GM21576 (cell line): ENCODE results near the gene L1CAM.

Source experiments
- ATAC-seq: cut with Tn5 transposase; IDR thresholded peaks from one replicate; pipeline ENCODE4 v1.9.1; 2021; ENCODE audit warnings: mild to moderate bottlenecking, moderate library complexity; ENCODE audit not compliant: unreplicated experiment

Gene L1CAM

DNA sequence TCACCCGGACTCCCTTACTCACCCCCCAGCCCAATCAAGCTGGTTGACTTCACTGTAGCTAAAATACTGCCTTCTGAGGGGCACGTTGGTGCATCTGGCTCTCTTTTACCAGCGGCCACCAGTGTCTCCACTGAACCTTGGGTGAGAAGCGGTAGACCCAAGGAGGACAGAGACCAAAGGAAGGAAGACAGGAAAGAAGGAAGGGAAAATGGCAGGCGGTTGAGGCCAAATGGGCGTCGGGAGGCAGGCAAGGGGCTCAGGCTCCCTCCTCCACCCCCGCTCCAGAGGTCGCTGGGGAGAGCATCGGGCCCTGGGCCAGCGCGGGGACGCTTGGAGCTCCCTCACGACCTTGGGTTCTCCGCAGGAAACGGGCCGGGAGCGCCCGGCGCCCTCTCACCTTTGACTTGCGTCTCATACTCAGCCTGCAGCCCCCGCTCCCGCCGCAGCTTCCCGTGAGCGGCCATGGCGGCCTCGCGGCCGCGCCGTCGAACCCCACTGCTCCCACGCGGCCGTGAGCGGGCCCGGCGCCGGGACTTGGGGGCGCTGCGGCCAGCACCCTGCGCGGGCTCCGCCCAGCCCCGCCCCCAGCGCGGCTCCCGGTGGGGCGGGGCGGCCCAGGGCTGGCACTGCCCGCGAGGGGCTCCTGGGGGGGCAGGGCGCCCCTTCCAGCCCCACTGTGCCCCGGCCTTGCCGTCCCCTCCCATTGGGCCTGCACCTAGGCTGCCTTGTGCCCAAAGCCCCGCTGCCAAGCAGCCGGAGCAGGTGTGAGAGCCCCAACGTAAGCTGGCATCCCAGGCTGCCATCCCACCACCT, 40.0 kb upstream of the L1CAM start, which contains the start of gene ARHGAP4:
Gene ARHGAP4, minus strand, starts transcription at position 526 of the 813 bp plus-strand sequence. Its CDS starts 62 bp downstream, at position 464.
- no peak for ATAC-seq

DNA sequence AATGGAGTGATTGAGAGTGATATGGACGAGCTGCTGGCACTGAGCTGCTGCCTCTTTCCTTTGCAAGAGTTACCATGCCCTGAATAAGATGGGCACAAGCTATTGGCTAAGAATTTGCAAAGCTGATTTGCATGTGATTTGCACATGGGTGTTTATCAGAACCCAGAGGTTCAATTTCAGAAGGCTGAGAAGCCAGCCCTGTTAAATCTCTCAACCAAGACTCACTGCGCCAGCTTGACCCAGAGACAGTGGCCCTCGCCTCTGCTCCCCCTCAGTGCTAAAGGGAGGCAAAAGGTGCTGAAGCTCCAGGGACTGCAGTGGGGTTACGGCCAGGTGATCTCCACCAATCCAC, 39.4 kb upstream of the L1CAM start:
- ATAC-seq: no peak

GRCh38 chrX:153924149-153924861, 38.3 kb upstream of the L1CAM start:
- ATAC-seq: no peak

DNA sequence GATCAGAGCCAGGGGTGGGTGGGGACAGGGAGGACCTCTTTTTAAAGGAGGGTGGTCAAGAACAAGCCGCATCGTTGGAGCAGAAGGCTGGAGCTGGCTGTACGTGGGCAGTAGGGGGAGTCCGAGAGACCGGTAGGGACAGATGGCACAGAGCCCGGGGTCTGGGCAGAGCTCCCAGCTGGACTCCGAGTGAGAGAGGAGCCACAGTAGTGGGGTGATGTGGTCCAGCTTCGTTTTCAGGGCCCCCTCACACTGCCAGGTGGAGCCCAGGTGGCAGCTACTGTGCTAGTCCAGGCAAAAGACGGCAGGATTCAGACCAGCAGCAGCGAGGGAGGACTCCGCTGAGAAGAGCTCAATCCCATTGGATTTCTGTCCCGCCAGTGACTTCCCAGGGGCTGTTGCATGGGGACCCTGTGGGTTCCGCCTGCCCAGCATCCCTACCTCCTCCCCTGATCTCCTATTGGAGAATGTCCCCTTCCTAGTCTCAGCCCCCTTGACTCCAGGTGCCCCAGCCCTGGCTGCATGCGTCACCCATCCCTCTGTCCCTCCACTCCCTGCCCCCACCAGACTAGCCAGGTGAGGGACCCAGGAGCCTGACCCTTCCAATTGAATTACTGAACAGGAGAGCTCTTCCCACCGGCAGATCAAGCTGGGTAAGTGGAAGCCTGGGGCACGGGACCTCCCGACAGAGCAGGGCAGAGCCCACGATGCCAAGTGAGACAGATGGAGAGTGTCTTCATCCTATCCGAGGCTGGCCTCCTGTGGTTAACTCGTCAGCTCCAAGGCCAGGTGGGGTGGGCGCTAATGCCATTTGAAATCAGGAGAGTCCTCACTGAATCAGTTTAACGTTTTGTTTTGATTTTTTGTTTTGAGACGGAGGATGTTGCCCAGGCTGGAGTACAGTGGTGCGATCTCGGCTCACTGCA, 37.2 kb upstream of the L1CAM start:
- ATAC-seq: no peak

DNA sequence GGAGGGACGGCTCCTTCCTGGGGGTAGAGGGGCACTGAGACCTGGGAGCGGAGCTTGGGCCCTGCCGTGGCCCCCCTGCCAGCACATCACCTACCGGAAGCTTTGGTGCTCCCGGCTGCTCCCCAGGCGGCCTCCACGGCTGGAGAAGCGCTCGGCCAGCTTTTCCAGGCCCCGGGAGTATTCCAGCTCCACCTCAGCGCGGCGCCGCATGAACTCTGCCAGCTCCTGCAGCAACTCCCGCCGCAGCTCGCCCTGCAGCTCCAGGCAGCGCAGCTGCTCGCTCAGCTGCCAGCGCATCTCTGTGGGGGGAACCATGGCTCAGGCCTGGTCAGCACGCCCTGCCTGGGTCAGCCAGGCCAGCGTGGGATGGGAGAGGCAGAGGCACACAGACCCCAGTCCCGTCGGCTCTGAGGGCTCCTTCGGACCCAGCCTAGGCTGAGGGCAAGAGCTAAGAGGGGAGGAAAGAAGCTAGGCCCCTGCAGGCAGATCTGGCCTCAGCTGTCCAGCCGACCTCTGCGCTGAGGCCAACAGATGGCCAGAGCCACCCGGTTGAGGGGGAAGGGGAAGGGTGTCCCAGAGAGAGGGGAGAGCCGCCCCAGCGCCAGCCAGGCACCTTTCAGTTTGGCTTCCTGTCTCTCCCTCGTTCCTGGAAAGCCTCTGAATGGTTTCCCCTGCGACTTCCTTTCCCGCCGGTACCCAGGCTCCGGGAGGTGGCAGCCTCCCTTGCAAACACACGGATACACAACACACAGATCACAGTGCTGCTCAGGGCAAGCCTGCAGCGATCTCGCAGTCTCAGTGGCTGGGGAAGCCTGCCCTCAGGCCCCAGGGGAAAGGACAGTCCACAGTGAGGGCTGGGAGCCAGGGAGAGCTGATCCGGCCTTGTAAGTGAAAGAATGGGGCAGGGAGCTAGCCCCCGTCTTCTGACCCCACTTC, 35.8 kb upstream of the L1CAM start:
- ATAC-seq: no peak

- ATAC-seq: no peak
These were observed 35.1 kb upstream of the L1CAM start for GRCh38 chrX:153921070-153921469.

DNA sequence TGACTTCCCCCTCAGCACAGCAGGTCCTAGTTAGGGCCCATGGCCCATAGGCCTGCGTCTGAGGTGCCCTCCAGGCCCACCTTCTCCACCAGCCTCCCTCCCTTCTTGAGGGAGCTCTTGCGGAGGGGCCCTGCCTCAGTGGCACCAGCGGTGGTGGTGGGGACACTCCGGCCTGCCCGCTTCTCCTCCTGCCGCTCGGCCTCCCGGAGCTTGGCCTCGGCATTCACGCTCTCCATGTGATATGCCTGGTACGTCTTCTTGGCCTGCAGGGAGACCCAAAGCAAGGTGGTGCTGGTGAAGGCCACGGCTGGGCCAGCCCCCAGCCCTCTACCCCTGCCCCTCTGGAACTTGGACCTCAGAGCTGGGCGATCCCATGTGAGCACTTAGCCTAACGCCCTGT, 34.6 kb upstream of the L1CAM start:
- no peak for ATAC-seq

GRCh38 chrX:153919281-153919680, 33.3 kb upstream of the L1CAM start:
- ATAC-seq: no peak

DNA sequence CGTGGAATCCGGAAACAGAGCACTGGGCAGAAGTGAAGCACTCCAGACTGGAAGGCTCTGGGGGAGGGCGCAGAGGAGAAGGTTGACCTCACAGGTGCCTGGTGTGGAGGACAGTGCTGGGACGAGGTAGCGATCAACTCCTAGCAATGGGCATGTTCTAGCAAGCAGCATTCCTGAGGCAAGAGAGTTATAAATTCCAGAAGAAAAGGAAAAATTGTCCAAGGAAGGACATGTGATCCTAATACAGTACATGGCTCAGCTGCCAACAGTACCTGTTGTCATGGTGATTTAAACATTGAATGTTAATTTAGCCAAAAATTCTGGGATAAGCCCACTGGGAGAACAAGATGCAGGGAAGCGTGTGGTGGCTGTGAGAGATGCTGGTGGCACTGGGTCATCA, 31.9 kb upstream of the L1CAM start:
- no peak for ATAC-seq

DNA sequence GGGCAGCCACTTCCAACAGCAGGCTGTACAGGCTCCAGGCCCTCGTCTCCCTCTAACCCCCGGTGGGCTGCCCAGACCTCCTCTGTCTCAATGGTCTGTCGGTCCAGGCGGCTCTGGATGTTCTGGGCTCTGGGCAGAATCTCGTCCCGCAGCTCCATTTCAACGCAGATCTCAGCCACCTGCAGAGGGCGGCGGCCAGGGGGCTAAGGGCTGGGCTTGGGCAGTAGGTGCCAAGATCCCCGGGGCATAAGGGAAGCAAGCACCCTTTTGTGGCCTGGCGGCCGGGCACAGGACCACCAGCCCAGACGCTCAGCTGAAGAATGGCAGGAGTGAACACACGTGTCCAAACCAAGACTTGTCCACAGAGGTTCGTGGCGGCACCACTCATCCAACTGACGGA, 27.7 kb upstream of the L1CAM start:
- no peak for ATAC-seq

DNA sequence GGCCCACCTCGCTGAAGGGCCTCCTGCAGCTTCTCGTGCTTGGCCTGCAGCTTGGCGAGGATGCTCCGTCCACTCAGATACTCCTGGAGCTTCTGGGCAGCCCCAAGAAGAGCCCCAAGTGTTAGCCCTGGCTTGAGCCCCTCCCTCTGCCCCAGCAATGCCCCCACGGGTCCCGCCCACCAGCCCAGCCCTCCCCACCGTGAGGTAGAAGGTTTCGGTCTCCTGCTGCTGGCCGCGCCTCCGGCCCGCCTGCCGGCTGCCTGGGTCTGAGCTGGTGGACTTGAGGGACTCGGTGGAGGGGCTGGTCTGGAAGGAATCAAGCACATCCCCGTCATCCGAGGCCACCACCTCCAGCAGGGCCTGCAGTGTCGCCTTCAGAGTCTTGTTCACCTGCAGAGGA, 27.2 kb upstream of the L1CAM start:
- no peak for ATAC-seq

DNA sequence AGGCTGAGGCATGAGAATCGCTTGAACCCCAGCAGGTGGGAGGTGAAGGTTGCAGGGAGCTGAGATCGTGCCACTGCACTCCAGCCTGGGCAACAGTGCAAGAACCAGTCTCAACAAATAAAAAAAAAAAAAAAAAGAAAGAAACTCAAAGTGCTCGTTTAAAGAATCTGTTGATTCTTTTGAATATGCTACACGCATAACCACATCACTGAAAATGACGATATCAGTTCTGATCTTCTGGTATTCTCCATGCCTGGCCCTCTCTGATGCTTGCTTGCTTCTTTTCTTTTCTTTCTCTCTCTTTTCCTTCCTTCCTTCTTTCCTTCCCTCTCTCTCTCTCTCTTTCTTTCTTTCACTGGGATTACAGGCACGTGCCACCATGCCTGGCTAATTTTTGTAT, 25.8 kb upstream of the L1CAM start:
- no peak for ATAC-seq

GRCh38 chrX:153910446-153910845, 24.5 kb upstream of the L1CAM start:
- ATAC-seq: no peak

GRCh38 chrX:153909980-153910360, 24.0 kb upstream of the L1CAM start:
- ATAC-seq: no peak

GRCh38 chrX:153909024-153909979, 23.3 kb upstream of the L1CAM start:
- no peak for ATAC-seq

- ATAC-seq: no peak
These were observed 22.4 kb upstream of the L1CAM start for GRCh38 chrX:153908219-153908860.

GRCh38 chrX:153907456-153907855, 21.5 kb upstream of the L1CAM start:
- no peak for ATAC-seq

- ATAC-seq: no peak
These were observed 20.3 kb upstream of the L1CAM start for GRCh38 chrX:153906126-153906917.
